NB4 (cell line): ENCODE results near the gene FKBP6.

Experiments used
- POLR2A ChIP-seq: IDR thresholded peaks from 2 replicates; pipeline ENCODE4 v1.6.1; 2011; ENCODE audit warnings: mild to moderate bottlenecking; ENCODE audit not compliant: insufficient read length; ENCODE audit errors: extremely low read depth
- TF ChIP-seq, protein P1 (sequence below): IDR thresholded peaks from one replicate; pipeline ENCODE4 v1.5.1; 2012; ENCODE audit warnings: low read depth, low read length

DNA sequence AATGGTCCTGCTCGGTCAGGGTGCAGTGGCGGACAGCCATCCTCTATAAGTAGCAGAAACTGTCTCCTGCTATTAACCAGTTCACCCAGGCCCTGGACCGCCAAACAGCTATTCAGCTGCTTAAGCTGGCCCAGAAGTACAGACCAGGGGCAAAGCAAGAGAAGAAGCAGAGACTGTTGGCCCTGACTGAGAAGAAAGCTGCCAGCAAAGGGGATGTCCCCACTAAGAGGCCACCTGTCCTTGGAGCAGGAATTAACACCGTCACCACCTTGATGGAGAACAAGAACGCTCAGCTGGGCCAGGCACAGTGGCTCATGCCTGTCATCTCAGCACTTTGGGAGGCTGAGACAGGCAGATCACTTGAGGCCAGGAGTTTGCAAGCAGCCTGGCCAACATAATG lies 13.7 kb upstream of the FKBP6 start:
- TF ChIP-seq, protein P1, sequence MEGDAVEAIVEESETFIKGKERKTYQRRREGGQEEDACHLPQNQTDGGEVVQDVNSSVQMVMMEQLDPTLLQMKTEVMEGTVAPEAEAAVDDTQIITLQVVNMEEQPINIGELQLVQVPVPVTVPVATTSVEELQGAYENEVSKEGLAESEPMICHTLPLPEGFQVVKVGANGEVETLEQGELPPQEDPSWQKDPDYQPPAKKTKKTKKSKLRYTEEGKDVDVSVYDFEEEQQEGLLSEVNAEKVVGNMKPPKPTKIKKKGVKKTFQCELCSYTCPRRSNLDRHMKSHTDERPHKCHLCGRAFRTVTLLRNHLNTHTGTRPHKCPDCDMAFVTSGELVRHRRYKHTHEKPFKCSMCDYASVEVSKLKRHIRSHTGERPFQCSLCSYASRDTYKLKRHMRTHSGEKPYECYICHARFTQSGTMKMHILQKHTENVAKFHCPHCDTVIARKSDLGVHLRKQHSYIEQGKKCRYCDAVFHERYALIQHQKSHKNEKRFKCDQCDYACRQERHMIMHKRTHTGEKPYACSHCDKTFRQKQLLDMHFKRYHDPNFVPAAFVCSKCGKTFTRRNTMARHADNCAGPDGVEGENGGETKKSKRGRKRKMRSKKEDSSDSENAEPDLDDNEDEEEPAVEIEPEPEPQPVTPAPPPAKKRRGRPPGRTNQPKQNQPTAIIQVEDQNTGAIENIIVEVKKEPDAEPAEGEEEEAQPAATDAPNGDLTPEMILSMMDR: no peak
- TF ChIP-seq POLR2A: no peak
